ENCODE data around the gene DNAJB7. TPM values are rescaled to one million over a fixed set of nuclear protein-coding genes. Genes with fewer than 3 reads are reported as not detected.
A peak's percentile ranks its signal among the peaks of the same experiment; 100 is the strongest.

DNAJB7 gene
- total and polyA plus RNA-seq, 2 of the 13 experiments (the other 11 are each of a cell fraction or from before 2014, with no cell fraction given) = not detected

- TF ChIP-seq UBTF (CRISPR knock-in tag; IDR thresholded peaks at IDR 0.05) (peak; percentile 18; the same call in 1 of the 2 replicates), POLR2AphosphoS5 (IDR thresholded peaks at IDR 0.05; ENCODE audit: low read depth, low read length) (peak; percentile 77), SIN3B (IDR thresholded peaks at IDR 0.05; ENCODE audit: low read length) (peak; percentile 64; the same call in 1 of the 2 replicates), ZBTB37 (CRISPR knock-in tag; IDR thresholded peaks at IDR 0.05) (no peak), ZNF792 (CRISPR knock-in tag; IDR thresholded peaks at IDR 0.05) (peak; percentile 27; the same call in 1 of the 2 replicates), TBL1XR1 (IDR thresholded peaks at IDR 0.05; ENCODE audit: borderline replicate concordance, low read length, partially characterized antibody) (peak; percentile 37), SP4 (CRISPR knock-in tag; IDR thresholded peaks at IDR 0.05) (peak; percentile 79), ZBTB46 (CRISPR knock-in tag; IDR thresholded peaks at IDR 0.05; ENCODE audit: borderline replicate concordance) (0 out of 2 replicates have a peak, but pooled peaks have one; percentile 49), ATRX (CRISPR knock-in tag; IDR thresholded peaks at IDR 0.05; ENCODE audit: borderline replicate concordance) (no peak), ZNF256 (CRISPR knock-in tag; conservative IDR thresholded peaks at IDR 0.05) (0 out of 2 replicates have a peak, but pooled peaks have one; percentile 20), ETV5 (CRISPR knock-in tag; IDR thresholded peaks at IDR 0.05; ENCODE audit: borderline replicate concordance) (peak; percentile 37), ZNF598 (CRISPR knock-in tag; IDR thresholded peaks at IDR 0.05; ENCODE audit: borderline replicate concordance) (peak; percentile 52), ZNF224 (CRISPR knock-in tag; IDR thresholded peaks at IDR 0.05) (no peak; the same call in 1 of the 2 replicates), POGK (CRISPR knock-in tag; conservative IDR thresholded peaks at IDR 0.05) (no peak), ZNF331 (CRISPR knock-in tag; IDR thresholded peaks at IDR 0.05) (peak; percentile 64; the same call in 1 of the 2 replicates), GLI4 (CRISPR knock-in tag; IDR thresholded peaks at IDR 0.05; ENCODE audit: borderline replicate concordance) (no peak), ZNF607 (CRISPR knock-in tag; IDR thresholded peaks at IDR 0.05; ENCODE audit: borderline replicate concordance) (peak; percentile 66; the same call in 1 of the 2 replicates), ZSCAN21 (CRISPR knock-in tag; IDR thresholded peaks at IDR 0.05; ENCODE audit: borderline replicate concordance) (peak; percentile 82), RBFOX2 (IDR thresholded peaks at IDR 0.05; ENCODE audit: low read depth, low read length) (peak; percentile 91), DMAP1 (CRISPR knock-in tag; IDR thresholded peaks at IDR 0.05) (peak; percentile 93), ZNF883 (CRISPR knock-in tag; IDR thresholded peaks at IDR 0.05; ENCODE audit: not compliant biosample characterization) (peak; percentile 69), ESRRA (CRISPR knock-in tag; IDR thresholded peaks at IDR 0.05; ENCODE audit: low read depth) (peak; percentile 60; the same call in 1 of the 2 replicates), RAD51 (IDR thresholded peaks at IDR 0.05; ENCODE audit: borderline replicate concordance) (peak; percentile 50)
Observed at GRCh38 chr22:40856513-40857308, 5.2 kb downstream of the DNAJB7 start, which contains the start of the genes ST13 and XPNPEP3 (continued).

Data from HepG2 (cell line).